Measurements from ENCODE around the gene TRABD2B.

DNA sequence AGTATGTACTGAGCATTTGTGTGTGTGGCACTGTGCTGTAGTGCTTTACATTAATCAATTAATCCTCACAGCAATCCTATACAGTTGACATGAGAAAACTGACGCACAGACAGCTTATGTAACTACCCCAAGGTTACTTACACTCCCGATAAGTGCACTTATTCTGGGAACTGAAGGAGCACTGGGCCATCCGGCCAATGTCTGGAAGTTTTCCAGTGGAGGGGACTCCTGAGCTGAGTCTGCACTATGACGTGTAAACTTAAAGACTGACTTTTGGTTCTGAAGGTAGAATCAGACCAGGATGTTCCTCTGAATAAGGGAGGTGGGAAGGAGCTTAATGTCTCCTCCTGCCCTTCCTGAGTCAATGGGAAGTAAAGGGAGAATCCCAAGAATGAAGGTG, 12.2 kb downstream of the TRABD2B start:
- TF ChIP-seq TAF1 (IDR thresholded peaks at IDR 0.05; ENCODE audit: borderline replicate concordance, insufficient read depth, low read length) (no peak), POLR2AphosphoS5 (IDR thresholded peaks at IDR 0.05; ENCODE audit: low read depth, low read length) (no peak), REST (IDR thresholded peaks at IDR 0.05; ENCODE audit: insufficient read depth in 1 of 2, low read depth in 2 of 2, low read length in 2 of 2) (no peak), SIN3A (IDR thresholded peaks at IDR 0.05; ENCODE audit: borderline replicate concordance, insufficient read depth, low read length) (no peak)

All from PFSK-1 (cell line).